Hematopoietic multipotent progenitor cell treated with erythropoietin and hydrocortisone succinate and interleukin-3 and kit ligand, for 15 days (in vitro differentiated cells): ENCODE data around the gene ENOSF1.

Source experiments
- DNase-seq: peaks from one replicate; pipeline ENCODE4 v3.0.0-alpha.2; 2015; ENCODE audit warnings: low spot score

Gene ENOSF1

GRCh38 chr18:706405-706804 lies 6.0 kb downstream of the ENOSF1 start:
- no peak for DNase-seq

GRCh38 chr18:703213-703967 lies 9.0 kb downstream of the ENOSF1 start:
- no peak for DNase-seq

- DNase-seq: no peak
Measured at GRCh38 chr18:697800-698199, 14.6 kb downstream of the ENOSF1 start.

DNA sequence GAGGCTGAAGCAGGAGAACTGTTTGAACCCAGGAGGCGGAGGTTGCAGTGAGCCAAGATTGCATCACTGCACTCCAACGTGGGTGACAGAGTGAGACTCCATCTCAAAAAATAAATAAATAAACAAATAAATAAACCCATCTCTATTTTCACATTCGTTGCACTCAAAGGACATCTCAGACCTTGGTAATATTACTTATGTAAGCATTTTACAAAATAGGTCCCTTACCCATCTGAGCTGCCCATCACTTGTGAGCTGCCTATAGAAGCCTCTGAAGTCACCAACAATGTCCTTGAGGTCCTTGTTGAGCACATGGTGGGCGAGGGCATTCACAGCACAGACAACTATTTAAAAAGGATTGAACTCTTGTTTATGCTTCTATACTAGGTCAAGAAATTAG lies 15.4 kb downstream of the ENOSF1 start:
- DNase-seq: no peak

DNA sequence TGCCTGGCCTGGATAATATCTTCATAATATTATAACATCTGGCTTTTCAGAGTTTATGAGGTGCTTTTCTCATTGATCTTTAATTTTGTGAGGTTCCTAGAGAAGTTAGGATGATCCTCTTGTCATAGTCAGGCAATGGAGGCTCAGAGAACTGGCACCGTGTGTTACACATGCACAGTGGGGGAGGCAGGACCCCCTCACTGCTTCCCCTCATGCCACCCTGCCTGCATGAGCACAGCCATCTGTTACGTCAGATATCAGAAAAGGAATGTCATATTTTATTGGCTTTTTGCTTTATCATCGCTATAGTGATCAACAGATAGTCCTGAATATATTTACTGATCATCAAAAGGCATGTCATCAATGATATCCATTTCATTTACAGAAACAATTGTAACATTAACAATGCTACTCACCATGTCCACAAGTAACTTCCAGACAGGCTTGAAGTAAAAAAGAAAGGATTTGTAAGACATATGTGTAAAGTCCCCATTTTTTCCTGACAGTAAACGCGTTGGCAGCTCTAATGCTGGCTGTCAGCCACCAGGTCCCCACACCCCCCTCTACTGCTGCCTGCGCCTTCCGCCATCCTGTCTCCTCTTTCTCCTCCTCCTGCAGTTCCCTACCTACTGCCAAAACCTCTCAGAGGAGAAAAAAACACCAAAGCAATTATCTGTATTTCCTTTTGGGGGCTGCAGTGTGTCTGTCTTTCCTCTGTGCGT lies 18.8 kb downstream of the ENOSF1 start:
- DNase-seq: no peak

- no peak for DNase-seq
Measured at GRCh38 chr18:692824-693223, 19.6 kb downstream of the ENOSF1 start.

DNA sequence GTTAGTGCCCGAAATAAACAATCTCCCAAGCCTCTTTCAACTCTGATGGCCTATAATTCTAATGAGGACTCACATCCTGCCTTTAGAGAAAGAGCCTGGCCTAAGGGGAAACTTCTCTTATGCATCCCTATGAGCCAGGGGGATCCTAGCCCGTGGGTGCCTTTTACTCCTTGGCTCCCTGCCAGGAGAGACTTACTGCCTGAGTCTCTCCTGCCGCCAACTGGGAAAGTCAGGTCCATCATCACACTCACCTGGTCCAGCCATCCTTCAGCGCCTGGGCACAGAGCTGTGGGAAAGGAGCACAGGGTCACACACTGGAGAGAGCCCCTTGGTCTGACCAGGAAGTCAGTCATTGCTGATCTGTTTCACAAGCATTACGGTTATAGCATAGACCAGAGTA lies 24.1 kb downstream of the ENOSF1 start:
- no peak for DNase-seq

DNA sequence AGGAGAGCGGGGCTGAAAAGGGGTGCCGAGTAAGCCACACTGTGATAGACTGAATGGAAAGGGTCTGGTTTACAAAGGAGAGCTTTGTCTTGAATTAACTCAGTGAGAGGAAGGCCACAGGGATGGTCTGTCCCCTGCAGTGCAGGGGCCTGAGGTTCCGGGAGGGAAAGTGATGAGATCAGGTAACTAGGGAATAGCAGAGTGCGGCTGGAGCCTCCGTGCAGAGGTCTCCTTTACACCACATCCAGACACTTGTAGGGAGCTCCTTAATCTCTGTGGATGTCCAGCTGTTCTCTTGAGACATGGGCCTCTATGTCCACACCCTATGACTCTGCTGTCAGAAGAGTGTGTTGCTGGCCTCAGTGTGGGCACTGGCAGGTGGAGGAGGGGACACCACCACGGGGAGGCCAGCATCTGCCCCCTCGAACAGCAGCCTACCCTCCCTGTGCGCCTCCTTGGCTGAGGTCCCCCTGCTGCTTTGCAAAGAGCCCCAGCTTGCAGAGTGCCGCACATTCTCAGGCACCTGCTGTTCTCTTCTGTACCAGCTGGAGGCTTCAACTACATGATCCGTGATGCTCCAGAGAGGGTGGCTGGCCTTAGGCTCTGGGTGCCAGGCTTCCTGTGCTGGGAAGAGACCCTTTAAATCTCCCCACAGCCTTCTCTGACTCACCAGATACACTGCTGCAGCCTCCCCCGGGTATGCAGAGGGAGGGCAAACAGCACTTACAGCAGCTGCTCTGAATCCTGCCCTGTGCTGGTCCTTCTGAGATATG lies 25.9 kb downstream of the ENOSF1 start:
- no peak for DNase-seq

- no peak for DNase-seq
Measured at GRCh38 chr18:685438-685837, 27.0 kb downstream of the ENOSF1 start.

- no peak for DNase-seq
Measured at GRCh38 chr18:683531-683930, 28.9 kb downstream of the ENOSF1 start.

DNA sequence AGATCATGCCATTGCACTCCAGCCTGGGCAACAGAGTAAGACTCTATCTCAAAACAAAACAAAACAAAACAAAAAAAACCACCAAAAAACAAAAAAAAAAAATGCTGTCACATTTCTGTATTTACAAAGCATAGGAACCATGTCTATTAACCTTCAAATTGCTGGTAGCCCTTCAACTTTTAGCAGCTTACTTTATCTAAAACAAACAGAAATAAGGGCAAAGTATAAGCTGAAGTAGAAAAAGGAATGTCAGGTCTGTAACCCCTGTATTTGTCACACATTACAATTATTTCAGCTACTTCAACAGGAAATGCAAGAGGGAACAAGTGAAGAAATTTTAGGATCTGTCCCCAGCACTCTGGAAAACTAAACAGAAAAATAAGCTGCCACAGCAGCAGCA lies 29.6 kb downstream of the ENOSF1 start:
- no peak for DNase-seq

DNA sequence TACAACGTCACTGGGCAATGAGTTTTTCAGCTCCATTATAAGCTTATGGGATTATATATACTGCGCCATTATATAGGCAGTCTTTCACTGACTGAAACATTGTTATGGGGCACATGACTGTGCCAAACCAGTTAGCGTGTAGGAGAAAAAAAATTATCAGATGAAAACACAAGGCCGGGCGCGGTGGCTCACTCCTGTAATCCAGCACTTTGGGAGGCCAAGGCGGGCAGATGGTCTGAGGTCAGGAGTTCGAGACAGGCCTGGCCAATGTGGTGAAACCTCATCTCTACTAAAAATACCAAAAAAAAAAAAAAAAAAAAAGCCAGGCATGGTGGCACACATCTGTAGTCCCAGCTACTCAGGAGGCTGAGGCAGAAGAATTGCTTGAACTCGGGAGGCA lies 30.0 kb downstream of the ENOSF1 start:
- DNase-seq: peak; percentile 17

DNA sequence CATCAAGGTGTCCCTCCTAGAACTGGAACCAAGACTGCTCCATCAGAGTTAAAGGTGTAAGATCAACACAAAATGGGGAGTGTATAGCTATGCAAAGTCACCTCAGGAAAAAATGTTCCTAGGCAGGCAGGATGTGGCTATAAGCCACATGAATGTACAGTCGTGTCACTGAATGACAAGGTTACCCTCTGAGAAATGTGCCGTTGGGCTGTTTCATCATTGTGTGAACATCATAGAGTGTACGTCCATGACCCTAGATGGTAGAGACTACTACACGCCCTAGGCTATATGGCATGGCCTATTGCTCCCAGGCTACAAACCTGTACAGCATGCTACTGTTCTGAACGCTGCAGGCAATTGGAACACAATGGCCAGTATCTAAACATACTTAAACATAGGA lies 30.4 kb downstream of the ENOSF1 start:
- DNase-seq: no peak

DNA sequence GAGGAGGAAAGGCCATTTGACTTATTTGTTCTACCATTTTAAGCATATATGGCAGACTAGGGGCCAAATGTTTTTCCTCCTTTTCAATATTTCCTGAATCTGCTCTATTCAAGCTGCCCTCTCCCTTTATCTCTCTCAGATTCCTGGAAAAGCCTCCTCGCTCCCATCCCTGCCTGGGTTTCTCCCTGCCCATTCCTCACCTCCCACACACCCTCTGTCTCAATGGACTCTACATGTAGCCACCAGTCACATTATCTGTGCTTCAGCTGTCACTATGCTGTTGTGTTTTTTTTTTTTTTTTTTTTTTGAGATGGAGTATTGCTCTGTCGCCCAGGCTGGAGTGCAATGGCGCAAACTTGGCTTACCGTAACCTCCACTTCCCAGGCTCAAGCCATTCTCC lies 32.0 kb downstream of the ENOSF1 start:
- no peak for DNase-seq

GRCh38 chr18:679516-679915 lies 32.9 kb downstream of the ENOSF1 start:
- DNase-seq: no peak

DNA sequence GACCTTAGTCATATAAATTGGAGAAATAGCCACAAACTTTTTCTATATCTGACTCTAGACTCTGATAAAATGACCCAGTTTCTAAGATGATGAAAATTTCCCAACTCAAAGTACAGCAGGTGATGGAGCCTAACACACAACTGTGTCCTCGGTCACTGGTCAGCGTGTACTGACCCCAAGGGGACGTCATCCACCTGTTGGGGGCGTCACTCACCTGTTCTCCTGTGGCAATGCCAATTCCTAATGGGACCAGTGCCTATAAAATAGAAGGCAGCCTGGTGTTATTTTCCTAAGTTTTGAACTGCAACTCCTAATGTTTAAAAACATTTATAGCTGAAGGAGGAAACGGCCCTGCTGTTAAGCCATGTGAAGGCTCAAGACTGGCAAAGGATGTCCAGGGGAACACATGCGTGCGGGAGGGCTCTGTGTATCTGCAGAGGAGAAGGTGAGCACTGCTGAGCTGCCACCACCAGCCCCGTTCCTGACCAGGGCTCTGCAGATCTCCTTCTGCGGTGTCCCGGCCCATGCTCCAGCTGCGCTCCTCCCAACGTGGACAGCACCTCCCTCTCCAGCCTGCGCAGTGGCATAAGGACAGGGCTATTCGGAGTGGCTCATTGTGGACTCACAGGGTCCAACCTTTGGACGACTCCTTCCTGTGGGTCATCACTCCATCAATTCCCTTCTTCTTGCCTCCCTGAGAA lies 33.8 kb downstream of the ENOSF1 start:
- no peak for DNase-seq

GRCh38 chr18:677951-678381 lies 34.5 kb downstream of the ENOSF1 start:
- no peak for DNase-seq

DNA sequence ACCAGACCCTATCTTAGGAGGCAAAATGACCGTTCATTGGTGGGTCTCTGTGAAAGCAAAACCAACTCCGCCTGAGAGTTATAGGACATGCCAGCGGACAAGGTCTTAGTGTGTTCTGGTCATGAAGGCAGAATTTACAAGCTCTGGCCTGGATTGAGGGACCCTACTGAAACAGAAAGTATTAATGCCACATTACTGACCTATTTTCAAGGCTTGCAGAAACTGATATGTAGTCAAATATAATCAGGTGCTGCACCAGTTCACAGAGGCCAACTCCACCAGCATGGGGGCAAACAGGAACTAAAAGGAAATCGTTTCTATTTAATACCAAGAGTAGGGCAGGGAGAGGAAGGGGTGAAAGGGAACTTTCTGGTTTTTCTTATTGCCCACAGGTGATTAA lies 35.3 kb downstream of the ENOSF1 start:
- DNase-seq: no peak

DNA sequence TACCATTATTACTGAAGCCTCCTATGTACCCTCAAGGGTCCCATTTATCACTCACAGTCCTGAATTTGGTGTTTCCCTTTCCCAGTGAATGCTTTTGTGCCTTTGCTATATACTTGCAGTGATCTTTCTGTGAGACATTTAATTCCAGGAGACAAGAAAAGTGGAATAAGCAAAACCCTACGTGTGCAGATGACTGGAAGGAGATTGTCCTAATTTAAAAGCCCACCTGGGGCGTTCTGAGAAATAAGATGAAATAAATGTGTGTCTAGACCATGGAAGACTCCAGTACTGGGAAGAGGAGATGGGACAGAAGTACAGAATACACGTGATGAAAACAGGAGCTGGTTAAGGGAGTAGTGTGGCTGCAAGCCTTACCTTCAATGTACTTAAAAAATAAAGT lies 35.7 kb downstream of the ENOSF1 start:
- no peak for DNase-seq

DNA sequence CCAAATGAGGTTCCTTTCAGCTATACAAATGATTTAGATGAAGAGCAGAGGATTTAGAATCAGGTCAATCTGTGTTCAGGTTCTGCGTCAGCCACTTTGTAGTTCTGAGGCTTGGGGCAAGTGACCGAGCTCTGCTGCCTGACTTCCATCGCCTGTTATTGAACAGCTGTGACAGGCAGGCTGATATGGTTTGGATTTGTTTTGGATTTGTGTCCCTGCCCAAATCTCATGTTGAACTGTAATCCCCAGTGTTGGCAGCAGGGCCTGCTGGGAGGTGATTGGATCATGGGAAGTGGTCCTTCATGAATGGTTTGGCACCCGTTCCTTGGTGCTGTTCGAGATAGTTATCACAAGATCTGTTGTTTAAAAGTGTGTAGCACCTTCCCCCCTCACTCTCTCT lies 36.4 kb downstream of the ENOSF1 start:
- DNase-seq: no peak

- DNase-seq: no peak
Measured at GRCh38 chr18:675307-675706, 37.1 kb downstream of the ENOSF1 start.

DNA sequence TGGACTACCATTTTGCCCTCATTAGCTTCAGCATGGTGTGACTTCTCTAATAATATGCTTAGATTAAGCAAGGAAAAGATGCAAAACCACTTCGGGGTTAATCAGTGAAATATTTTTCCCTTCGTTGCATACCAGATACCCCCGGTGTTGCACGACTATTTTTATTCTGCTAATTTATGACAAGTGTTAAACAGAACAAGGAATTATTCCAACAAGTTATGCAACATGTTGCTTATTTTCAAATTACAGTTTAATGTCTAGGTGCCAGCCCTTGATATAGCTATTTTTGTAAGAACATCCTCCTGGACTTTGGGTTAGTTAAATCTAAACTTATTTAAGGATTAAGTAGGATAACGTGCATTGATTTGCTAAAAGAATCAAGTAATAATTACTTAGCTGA lies 38.7 kb downstream of the ENOSF1 start:
- DNase-seq: no peak
